ENCODE data around the gene ATPAF1. TPM values are rescaled to one million over a fixed set of nuclear protein-coding genes. Genes with fewer than 3 reads are reported as not detected.
"Not testable (repeated sequence)": the region's sequence is repeated elsewhere in the genome, so short reads cannot be mapped to it uniquely, and the experiment has no call there.

The ATPAF1 gene
- total RNA-seq, 2 donors from 2014 or later, result 36.2 to 50.2 TPM

- not testable (repeated sequence) for DNase-seq (ENCODE audit: low spot score in 2 of 2); H3K9me3 Mint-ChIP-seq
- peak overlapping the region; percentile 56 to 91 for H3K27ac Mint-ChIP-seq
- H3K36me3 Mint-ChIP-seq, result peaks cover 15 to 19% of the 10 kb centered on the region in 2 donors
- ATAC-seq, result peak; percentile 39 to 55
Observed at GRCh38 chr1:46660116-46660515, 8.0 kb downstream of the ATPAF1 start.

- no peak for DNase-seq (ENCODE audit: low spot score in 2 of 2)
- peak overlapping the region in 1 of 2 donors; percentile 69 for H3K27ac Mint-ChIP-seq
- ATAC-seq, result peak; percentile 56 to 82
- peaks cover 0 to 5% of the 10 kb centered on the region in 2 donors for H3K9me3 Mint-ChIP-seq
- peaks cover 14 to 19% of the 10 kb centered on the region in 2 donors for H3K36me3 Mint-ChIP-seq
Observed at GRCh38 chr1:46659307-46659870, 8.8 kb downstream of the ATPAF1 start.

GRCh38 chr1:46657775-46658174 is 10.4 kb downstream of the ATPAF1 start:
- Mint-ChIP-seq H3K36me3 (peaks cover 14 to 22% of the 10 kb centered on the region in 2 donors), H3K9me3 (peaks cover 0 to 5% of the 10 kb centered on the region in 2 donors), H3K27ac (peak overlapping the region in 1 of 2 donors; percentile 27)
- no peak for DNase-seq (ENCODE audit: low spot score in 2 of 2)
- peak in 1 of 2 donors; percentile 55 for ATAC-seq

- Mint-ChIP-seq H3K9me3 (peaks cover 0 to 5% of the 10 kb centered on the region in 2 donors), H3K27ac (no peak overlapping the region), H3K36me3 (peaks cover 21 to 30% of the 10 kb centered on the region in 2 donors)
- ATAC-seq, result no peak
- no peak for DNase-seq (ENCODE audit: low spot score in 2 of 2)
Observed at GRCh38 chr1:46656643-46657042, 11.5 kb downstream of the ATPAF1 start.

GRCh38 chr1:46655848-46656247 is 12.3 kb downstream of the ATPAF1 start:
- peaks cover 24 to 33% of the 10 kb centered on the region in 2 donors for H3K36me3 Mint-ChIP-seq
- no peak overlapping the region for H3K27ac Mint-ChIP-seq
- H3K9me3 Mint-ChIP-seq, result peaks cover 0 to 5% of the 10 kb centered on the region in 2 donors
- DNase-seq (ENCODE audit: low spot score in 2 of 2) (no peak), ATAC-seq (no peak)

GRCh38 chr1:46654698-46655097 is 13.5 kb downstream of the ATPAF1 start:
- peaks cover 33 to 44% of the 10 kb centered on the region in 2 donors for H3K36me3 Mint-ChIP-seq
- not testable (repeated sequence) for H3K9me3 Mint-ChIP-seq; H3K27ac Mint-ChIP-seq; DNase-seq (ENCODE audit: low spot score in 2 of 2); ATAC-seq

- H3K36me3 Mint-ChIP-seq, result peaks cover 33 to 51% of the 10 kb centered on the region in 2 donors
- ATAC-seq (no peak), DNase-seq (ENCODE audit: low spot score in 2 of 2) (no peak)
- peaks cover 0 to 10% of the 10 kb centered on the region in 2 donors for H3K9me3 Mint-ChIP-seq
- peak overlapping the region in 1 of 2 donors; percentile 16 for H3K27ac Mint-ChIP-seq
Observed at GRCh38 chr1:46654012-46654411, 14.2 kb downstream of the ATPAF1 start.

GRCh38 chr1:46653405-46653958 is 14.7 kb downstream of the ATPAF1 start:
- no peak for DNase-seq (ENCODE audit: low spot score in 2 of 2)
- H3K9me3 Mint-ChIP-seq, result peaks cover 0 to 10% of the 10 kb centered on the region in 2 donors
- ATAC-seq, result peak; percentile 73 to 76
- peak overlapping the region; percentile 16 to 81 for H3K27ac Mint-ChIP-seq
- H3K36me3 Mint-ChIP-seq, result peaks cover 33 to 56% of the 10 kb centered on the region in 2 donors

- Mint-ChIP-seq H3K9me3 (peaks cover 0 to 11% of the 10 kb centered on the region in 2 donors), H3K27ac (no peak overlapping the region), H3K36me3 (peaks cover 33 to 64% of the 10 kb centered on the region in 2 donors)
- peak in 1 of 2 donors; percentile 43 for ATAC-seq
- DNase-seq (ENCODE audit: low spot score in 2 of 2), result no peak
Observed at GRCh38 chr1:46652321-46653100, 15.7 kb downstream of the ATPAF1 start.

GRCh38 chr1:46651152-46651551 is 17.0 kb downstream of the ATPAF1 start:
- H3K36me3 Mint-ChIP-seq, result peaks cover 32 to 73% of the 10 kb centered on the region in 2 donors
- H3K27ac Mint-ChIP-seq; DNase-seq (ENCODE audit: low spot score in 2 of 2); ATAC-seq: not testable (repeated sequence)
- peaks cover 0 to 17% of the 10 kb centered on the region in 2 donors for H3K9me3 Mint-ChIP-seq

GRCh38 chr1:46650491-46650890 is 17.7 kb downstream of the ATPAF1 start:
- peaks cover 25 to 68% of the 10 kb centered on the region in 2 donors for H3K36me3 Mint-ChIP-seq
- ATAC-seq, result no peak
- peaks cover 0 to 17% of the 10 kb centered on the region in 2 donors for H3K9me3 Mint-ChIP-seq

GRCh38 chr1:46649764-46650163 is 18.4 kb downstream of the ATPAF1 start:
- peaks cover 22 to 61% of the 10 kb centered on the region in 2 donors for H3K36me3 Mint-ChIP-seq
- ATAC-seq (no peak), DNase-seq (ENCODE audit: low spot score in 2 of 2) (no peak)
- no peak overlapping the region for H3K27ac Mint-ChIP-seq
- peaks cover 0 to 14% of the 10 kb centered on the region in 2 donors for H3K9me3 Mint-ChIP-seq

More at GRCh38 chr1:46650491-46650890, 17.7 kb downstream of the ATPAF1 start:
- H3K27ac Mint-ChIP-seq, result no peak overlapping the region
- DNase-seq (ENCODE audit: low spot score in 2 of 2), result no peak

- ATAC-seq, result peak; percentile 66 to 71
- Mint-ChIP-seq H3K27ac (peak overlapping the region; percentile 16 to 42), H3K9me3 (peaks cover 0 to 12% of the 10 kb centered on the region in 2 donors), H3K36me3 (peaks cover 19 to 52% of the 10 kb centered on the region in 2 donors)
- no peak for DNase-seq (ENCODE audit: low spot score in 2 of 2)
Observed at GRCh38 chr1:46647611-46648010, 20.6 kb downstream of the ATPAF1 start.

- DNase-seq (ENCODE audit: low spot score in 2 of 2) (no peak), ATAC-seq (peak; percentile 85 to 87)
- Mint-ChIP-seq H3K36me3 (peaks cover 13 to 51% of the 10 kb centered on the region in 2 donors), H3K27ac (peak overlapping the region; percentile 10 to 42), H3K9me3 (peaks cover 0 to 12% of the 10 kb centered on the region in 2 donors)
Observed at GRCh38 chr1:46646844-46647243, 21.3 kb downstream of the ATPAF1 start.

GRCh38 chr1:46646331-46646730 is 21.8 kb downstream of the ATPAF1 start:
- DNase-seq (ENCODE audit: low spot score in 2 of 2), result no peak
- Mint-ChIP-seq H3K9me3 (peaks cover 0 to 12% of the 10 kb centered on the region in 2 donors), H3K27ac (peak overlapping the region; percentile 42 to 44), H3K36me3 (peaks cover 8 to 50% of the 10 kb centered on the region in 2 donors)
- ATAC-seq, result no peak

- DNase-seq (ENCODE audit: low spot score in 2 of 2), result no peak
- Mint-ChIP-seq H3K9me3 (peaks cover 0 to 11% of the 10 kb centered on the region in 2 donors), H3K27ac (no peak overlapping the region), H3K36me3 (peaks cover 8 to 49% of the 10 kb centered on the region in 2 donors)
- no peak for ATAC-seq
Observed at GRCh38 chr1:46645815-46646214, 22.3 kb downstream of the ATPAF1 start.

GRCh38 chr1:46643368-46643775 is 24.8 kb downstream of the ATPAF1 start:
- Mint-ChIP-seq H3K27ac (no peak overlapping the region), H3K36me3 (peaks cover 0 to 24% of the 10 kb centered on the region in 2 donors), H3K9me3 (peaks cover 0 to 7% of the 10 kb centered on the region in 2 donors)
- ATAC-seq, result no peak
- DNase-seq (ENCODE audit: low spot score in 2 of 2), result no peak
